ENCODE results near the gene IFNG.

IFNG gene

GRCh38 chr12:68137335-68137830, 22.2 kb downstream of the IFNG start:
- DNase-seq (ENCODE audit: extremely low read depth, low read depth) = no peak
- H3K4me3 ChIP-seq (replicated peaks; ENCODE audit: low read depth, low read length) = no peak overlapping the region
- no peak for TF ChIP-seq CTCF (IDR thresholded peaks at IDR 0.05; ENCODE audit: low read depth, low read length, missing control alignments)

- H3K4me3 ChIP-seq (replicated peaks; ENCODE audit: low read depth, low read length) = no peak overlapping the region
- no peak for DNase-seq (ENCODE audit: extremely low read depth, low read depth)
- TF ChIP-seq CTCF (IDR thresholded peaks at IDR 0.05; ENCODE audit: low read depth, low read length, missing control alignments) = no peak
Observed at GRCh38 chr12:68135520-68135919, 24.0 kb downstream of the IFNG start.

- H3K4me3 ChIP-seq (replicated peaks; ENCODE audit: low read depth, low read length) = no peak overlapping the region
- DNase-seq (ENCODE audit: extremely low read depth, low read depth) = no peak
- no peak for TF ChIP-seq CTCF (IDR thresholded peaks at IDR 0.05; ENCODE audit: low read depth, low read length, missing control alignments)
Observed at GRCh38 chr12:68131867-68132414, 27.6 kb downstream of the IFNG start.

GRCh38 chr12:68129979-68130378, 29.6 kb downstream of the IFNG start:
- TF ChIP-seq CTCF (IDR thresholded peaks at IDR 0.05; ENCODE audit: low read depth, low read length, missing control alignments) = no peak
- DNase-seq (ENCODE audit: extremely low read depth, low read depth) = no peak
- no peak overlapping the region for H3K4me3 ChIP-seq (replicated peaks; ENCODE audit: low read depth, low read length)

- no peak overlapping the region for H3K4me3 ChIP-seq (replicated peaks; ENCODE audit: low read depth, low read length)
- no peak for DNase-seq (ENCODE audit: extremely low read depth, low read depth)
- no peak for TF ChIP-seq CTCF (IDR thresholded peaks at IDR 0.05; ENCODE audit: low read depth, low read length, missing control alignments)
Observed at GRCh38 chr12:68122236-68122920, 37.2 kb downstream of the IFNG start.

- DNase-seq (ENCODE audit: extremely low read depth, low read depth) = no peak
- no peak for TF ChIP-seq CTCF (IDR thresholded peaks at IDR 0.05; ENCODE audit: low read depth, low read length, missing control alignments)
Observed at GRCh38 chr12:68121143-68121542, 38.4 kb downstream of the IFNG start.

More at GRCh38 chr12:68121143-68121542, 38.4 kb downstream of the IFNG start:
- H3K4me3 ChIP-seq (replicated peaks; ENCODE audit: low read depth, low read length) = no peak overlapping the region

Measured in HFF-Myc (cell line).